EL (cell line): ENCODE results near the gene C1GALT1.
"Not testable (repeated sequence)": the region's sequence is repeated elsewhere in the genome, so short reads cannot be mapped to it uniquely, and the experiment has no call there.

ENCODE experiments used
- DNase-seq: peaks from one replicate; pipeline ENCODE4 v3.0.0-alpha.2; 2016

C1GALT1 gene

DNA sequence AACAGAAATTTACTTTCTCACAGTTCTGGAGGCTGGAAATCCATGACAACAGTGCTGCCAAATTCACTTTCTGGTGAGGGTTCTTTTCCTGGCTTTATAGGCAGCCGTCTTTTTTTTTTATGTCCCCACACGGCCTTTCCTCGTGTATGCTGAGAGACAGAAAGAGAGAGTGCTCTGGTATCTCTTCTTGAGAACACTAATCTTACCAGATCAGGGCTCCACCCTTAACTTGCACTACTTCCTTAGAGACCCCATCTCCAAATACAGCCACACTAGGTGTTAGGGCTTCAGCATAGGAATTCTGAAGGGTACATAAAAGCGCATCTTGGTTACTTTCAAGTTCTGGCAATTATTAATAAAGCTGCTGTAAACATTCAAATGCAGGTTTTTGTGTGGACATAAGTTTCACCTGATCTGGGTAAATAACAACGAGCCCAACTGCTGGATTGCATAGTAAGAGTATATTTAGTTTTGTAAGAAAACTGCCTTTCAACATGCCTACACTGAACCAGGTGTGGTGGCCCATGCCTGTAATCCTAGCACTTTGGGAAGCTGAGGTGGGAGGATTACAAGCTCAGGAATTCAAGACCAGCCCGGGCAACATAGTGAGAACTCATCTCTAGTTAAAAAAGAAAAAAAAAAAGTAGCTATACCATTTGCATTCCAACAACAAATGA is 8.2 kb upstream of the C1GALT1 start:
- no peak for DNase-seq

DNA sequence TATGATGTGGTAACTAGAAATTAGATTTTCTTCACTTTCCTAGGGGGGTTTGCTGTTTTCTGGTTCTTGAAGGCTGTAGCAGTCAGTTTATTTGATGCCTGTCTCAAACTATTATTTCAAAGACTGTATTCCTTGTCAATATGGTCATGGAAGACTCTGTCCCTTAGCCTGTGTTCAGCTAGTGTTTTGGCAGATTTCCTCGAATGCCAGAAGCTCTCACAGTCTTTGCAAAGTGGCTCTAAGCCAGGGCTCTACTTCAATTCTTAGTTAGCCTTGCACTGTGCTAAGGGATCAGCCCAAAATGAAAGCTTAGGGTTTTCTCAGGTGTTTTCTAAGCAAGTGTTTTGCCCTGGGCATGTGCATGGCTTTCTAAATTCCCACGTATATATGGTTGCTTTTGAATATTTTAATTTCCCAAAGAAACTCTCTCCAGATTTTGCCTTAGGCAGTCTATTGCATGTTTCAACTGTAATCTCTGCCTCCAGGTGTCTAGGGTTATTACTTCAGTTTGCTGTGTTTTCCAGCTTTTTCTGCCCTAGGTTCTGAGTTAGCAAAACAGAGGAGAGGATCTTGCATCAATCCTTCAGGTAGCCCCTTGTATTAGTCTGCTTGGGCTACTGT is 7.2 kb upstream of the C1GALT1 start:
- DNase-seq: no peak

DNA sequence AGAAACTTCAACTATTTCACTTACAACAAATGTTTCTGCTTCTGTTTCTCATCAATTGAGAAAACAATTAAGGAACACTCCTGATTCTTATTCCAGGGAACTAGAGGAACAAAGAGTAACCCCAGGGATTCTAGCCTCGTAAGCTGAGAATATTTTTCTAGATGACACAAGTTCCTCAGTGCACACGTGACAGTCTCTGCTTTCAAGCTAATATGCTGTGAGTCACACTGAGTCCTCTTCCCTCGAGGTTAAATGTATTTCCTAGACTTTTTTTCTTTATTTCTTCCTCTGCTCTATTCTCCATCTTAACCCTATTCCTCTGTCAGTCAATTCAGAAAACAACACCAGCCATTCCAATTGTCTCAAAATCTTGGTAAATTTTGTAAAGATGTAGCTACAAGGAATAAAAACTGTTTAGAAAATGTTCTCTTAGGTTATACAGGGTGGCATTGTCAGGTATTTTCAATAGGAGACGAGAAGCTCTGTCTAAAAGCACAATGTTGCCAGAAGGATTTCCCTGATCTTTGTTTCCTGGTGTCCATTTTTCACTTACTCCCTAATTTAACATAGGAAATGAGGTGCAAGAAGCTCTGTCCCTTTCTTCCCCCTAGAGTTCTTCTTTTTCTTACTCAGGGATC is 5.8 kb upstream of the C1GALT1 start:
- peak; percentile 87 for DNase-seq

DNA sequence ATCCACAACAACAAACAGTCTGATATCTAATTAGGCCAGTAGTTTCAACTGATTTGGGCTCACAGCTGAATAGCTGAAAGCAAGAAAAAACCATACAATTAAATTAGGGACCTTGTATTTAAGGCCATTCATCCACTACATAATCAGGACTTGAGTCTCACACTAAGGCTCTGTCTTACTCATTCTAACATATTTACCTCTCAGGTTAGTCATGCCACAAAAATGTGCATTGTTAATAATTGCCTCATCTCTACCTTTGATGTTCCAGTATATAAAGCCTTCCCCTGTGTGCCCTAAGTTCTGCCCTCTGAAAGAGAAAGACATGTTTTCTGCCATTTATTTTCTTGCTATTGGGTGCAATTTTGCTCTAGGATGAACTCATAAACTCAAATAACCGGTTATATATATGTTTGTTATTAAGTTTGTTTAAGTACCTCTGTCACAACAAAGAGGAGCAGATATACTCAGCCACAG is 5.3 kb upstream of the C1GALT1 start:
- DNase-seq: peak; percentile 91

DNA sequence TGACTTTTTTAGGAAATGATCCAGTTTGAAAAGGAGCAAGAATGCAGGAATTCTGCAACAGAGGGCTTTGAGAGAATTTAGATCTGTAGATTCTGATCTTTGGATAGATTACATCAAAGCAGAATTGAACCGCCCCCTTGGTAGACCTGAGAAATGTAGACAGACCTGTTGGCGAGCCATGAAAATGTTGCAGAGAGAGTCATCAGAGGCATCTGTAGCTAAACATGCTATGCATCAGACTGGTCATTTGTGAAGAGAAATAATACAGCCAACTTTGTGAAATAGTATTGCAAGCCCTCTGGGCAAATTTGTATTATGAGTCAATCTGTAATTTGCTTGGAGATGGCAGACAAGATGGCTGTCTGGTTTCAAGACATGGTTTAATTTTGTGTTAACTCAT is 4.3 kb upstream of the C1GALT1 start:
- DNase-seq: peak; percentile 50

DNA sequence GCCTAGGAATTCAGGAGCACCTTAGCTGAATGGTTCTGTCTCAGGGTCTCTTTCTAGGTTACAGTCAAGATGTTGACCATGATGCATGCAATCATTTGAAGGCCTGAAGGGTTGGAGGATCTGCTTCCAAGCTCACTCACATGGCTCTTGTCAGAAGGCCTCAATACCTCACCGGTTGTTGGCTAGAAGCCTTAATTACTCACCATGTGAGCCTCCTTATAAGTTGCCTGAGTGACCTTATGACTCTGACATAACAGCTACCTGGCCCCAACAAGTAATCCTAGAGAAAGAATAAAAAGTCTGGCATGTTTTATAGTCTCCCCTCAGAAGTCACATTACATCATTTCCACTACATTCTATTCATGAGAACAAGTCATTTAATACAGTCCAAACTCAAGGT is 3.4 kb upstream of the C1GALT1 start:
- no peak for DNase-seq

DNA sequence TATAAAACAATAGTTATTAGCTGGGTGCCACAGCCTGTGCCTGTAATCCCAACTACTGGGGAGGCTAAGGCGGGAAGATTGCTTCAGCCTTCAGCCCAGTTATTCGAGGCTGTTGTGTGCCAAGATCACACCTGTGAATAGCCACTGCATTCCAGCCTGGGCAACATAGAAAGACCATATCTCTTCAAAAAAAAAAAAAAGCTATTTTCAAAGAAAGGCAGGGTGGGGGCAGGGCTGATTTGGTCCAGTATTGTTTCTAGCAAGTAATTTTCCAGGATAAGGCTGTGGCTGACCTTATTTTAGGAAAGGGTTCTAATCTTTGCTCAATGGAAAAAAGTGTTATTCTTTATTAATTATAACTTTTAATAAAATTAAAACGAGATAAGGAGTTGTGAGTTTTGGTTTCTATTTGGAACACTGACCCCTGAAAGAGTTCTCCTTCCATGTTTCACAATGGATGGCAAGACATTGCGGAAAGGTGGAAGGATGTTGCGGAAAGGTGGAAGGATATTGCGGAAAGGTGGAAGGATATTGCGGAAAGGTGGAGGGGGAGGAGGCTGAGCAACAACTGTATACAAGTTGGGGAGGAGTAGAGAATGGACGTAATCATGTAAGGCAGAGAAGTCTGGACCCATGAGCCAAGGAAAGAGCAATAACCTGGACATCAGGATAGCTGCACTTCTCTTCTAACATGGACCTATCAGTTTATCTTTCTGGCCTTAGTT is 1.5 kb upstream of the C1GALT1 start:
- DNase-seq: no peak

DNA sequence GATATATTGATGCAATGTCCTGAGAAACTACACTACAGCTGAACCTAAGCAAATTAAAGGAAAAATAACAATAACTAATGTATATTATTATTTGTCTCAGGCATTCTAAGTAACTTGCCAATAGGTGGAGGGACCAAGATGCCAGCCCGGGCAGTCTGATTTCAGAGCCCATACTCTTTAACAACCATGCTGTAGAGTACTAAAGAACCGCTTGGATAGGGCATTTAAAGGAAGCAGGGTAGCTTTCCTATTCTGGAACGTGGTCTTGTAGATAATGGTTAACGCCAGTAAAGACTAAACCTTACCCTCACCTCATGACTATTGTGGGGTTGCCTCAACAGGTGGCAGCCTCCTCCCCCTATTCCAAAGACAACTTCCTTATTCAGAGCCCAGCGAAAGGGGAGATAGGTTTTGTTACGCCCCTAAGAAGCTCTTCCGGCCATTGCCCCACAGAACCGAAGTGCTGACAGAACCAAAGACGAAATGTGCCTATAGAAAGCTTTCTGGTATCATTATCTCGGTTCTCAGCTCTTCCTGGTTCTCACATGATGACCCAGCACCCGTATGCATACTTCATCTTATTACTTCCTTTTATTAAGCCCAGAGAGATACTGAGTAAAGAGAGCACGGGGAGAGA is 707 bp upstream of the C1GALT1 start:
- DNase-seq: peak; percentile 50

DNA sequence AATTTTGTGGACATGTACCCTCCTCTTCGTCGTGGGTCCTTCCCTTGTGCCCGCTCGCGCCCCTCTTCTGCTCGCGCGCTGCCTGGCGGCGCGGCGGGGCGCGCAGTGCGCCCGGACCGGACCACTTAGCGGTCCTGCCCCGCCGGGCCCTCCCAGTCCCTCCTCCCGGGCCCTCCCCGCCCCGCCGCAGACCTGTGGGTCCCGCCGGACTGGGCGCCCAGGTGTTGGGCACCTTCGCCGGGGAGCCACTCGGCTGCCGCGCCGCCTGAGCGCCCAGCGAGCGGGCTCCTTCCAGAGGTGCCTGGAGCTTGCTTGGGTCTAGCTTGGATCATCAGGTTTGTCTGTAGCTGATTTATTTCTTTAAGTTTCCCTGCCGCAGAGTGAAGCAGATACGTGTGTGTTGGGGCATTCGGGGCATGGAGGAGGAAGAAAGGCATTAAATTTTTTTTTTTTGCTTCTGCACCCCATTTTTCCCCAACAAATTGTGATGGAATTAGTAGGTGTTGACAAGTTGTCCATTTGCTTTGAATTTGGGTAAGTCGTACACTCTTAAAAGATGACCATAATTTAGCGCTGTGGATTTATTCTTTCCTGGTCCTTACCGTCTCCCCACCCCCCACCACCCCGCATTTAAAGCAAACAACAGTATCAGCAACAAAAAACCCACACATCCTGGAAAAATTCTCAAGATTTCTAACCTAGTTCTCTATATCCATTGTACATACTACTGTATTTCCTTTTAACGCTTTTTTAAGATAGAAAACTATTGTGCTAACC is 905 bp downstream of the C1GALT1 start:
- DNase-seq: peak; percentile 52

DNA sequence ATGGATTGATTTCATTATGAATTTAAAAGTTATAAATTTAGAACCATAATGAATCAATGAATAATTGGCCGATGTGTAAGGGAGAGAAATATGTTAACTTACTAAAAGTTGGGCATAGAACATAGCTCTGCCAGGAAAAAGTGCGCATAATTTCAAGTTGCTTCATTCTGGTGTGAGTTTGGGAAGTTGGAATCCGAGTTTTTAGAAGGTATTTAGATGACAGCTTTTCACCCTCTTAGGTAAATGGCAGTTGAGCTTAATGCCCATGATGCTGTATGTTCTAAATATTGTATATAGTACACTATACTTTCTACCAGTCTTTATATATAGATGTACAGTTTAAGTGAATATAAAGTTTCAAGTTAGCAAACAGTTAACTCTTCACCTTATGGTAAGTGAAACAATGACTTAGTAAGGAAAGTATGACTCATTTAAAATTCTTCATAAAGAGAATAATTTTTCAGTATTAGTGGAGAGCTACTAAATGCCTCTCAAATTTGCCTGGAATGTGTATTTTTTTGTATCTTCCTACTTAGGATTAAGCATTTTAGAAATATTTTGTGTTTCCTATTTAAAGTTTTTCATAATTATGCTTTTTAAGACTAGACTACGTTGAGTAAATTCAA is 1.6 kb downstream of the C1GALT1 start:
- DNase-seq: no peak

DNA sequence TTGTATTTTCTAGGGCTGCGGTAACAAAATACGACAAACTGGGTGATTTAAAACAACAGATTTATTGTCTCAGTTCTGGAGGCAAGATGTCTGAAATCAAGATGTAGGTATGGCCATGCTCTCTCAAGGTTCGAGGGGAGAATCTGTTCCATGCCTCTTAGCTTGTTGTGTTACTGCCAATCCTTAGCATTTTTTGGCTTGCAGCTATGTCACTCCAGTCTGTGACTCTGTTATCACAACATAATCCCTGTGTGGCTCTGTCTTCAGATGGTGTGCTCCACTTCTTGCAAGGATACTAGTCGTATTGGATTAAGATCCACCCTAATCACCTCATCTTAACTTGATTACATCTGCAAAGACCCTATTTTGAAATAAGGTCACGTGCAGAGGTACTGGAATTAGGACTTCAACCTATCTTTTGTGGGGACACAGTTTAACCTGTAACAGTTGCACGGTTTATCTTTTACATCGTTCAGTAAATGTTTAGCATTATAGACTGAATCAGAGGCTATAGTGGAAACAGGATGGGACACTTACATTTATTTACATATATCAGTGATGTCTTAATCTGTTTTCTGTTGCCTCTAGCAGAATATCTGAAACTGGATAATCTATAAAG is 3.1 kb downstream of the C1GALT1 start:
- DNase-seq: no peak

DNA sequence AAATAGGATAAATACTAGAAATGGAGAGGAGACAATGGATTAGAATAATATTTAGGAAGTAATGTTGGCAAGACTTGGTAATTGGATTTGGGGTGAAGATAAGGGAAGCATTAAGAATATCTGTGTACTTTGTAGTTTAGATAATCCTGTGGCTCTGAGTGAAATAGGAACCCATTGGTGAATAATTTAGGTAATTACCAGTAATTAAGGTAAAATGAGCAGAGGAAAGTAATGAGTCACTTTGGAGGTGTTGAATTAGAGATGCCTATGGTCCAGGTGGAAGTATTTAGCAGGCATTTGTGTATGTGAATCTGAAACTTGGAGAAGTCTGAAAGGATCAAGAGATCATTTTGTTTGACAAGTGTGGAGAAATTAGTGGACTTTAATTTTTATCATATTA is 5.7 kb downstream of the C1GALT1 start:
- no peak for DNase-seq

DNA sequence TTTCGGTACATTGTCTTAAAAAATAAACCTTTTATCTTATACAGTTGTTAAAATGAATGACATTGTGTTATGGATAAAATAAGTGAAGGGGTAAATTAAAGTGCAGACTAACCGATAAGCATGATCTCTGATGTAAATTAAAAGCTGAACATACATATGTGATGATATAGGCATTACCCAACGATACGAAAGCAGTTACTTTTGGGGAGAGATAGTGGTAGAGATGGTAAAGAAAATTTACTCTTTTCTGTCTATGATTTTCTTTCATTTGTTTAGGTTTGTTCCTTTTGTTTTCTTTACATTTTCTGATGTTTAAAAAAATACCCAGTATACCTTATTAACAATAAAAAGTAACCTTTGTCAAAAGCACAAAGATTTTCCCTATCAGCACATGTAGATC is 6.4 kb downstream of the C1GALT1 start:
- DNase-seq: no peak

DNA sequence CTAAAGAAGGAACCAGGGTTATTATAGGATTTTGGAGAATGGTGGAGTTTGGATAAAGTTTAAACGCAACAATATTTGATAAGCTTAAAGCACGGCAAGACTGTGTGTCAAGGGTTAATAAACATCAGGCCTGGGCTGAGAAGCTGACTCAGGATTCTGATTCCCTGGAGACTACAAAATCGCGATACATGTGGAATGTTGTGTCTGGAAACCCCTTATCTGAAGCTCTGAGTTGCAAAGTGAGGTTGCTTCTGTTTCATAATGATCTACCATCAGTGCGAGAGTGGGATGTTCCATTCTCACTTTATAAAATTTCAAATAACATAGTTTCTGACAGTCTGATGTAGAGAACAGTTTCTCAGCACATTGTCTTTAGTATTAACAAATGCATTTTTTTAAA is 7.8 kb downstream of the C1GALT1 start:
- peak; percentile 38 for DNase-seq

DNA sequence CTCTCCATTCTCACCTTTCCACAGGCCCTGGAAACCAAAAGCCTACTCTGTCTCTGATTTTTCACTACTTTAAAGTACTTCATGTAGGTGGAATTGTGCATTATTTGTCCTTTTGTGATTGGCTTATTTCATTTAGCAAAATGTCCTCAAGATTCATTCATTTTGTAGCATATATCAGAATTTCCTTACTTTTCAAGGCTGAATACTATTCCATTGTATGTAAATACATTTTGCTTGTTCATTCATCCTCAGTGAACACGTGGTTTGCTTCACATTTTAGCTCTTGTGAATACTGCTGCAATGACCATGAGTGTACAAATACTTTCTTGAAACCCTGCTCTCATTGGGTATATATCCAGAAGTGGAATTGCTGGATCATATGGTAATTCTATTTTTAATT is 8.8 kb downstream of the C1GALT1 start:
- no peak for DNase-seq

DNA sequence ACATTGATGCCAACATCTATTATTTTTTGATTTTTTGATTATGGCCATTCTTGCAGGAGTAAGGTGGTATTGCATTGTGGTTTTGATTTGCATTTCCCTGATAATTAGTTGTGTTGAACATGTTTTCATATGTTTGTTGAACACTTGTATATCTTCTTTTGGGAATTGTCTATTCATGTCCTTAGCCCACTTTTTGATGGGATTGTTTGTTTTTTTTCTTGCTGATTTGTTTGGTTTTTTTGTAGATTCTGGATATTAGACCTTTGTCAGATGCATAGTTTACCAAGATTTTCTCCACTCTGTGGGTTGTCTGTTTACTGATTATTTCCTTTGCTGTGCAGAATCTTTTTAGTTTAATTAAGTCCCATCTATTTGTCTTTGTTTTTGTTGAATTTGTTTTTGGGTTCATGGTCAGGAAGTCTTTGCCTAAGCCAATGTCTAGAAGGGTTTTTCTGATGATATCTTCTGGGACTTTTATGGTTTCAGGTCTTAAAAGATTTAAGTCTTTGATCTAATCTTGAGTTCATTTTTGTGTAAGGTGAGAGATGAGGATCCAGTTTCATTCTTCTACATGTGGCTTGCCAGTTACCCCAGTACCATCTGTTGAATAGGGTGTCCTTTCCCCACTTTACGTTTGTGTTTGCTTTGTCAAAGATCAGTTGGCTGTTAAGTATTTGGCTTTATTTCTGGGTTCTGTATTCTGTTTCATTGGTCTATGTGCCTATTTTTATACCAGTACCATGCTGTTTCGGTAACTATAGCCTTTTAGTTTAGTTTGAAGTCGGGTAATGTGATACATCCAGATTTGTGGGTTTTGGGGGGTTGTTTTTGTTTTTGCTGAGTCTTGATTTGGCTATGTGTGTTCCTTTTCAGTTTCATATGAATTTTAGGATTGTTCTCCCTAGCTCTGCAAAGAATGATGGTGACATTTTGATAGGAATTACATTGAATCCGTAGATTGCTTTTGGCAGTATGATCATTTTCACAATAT is 10.7 kb downstream of the C1GALT1 start:
- not testable (repeated sequence) for DNase-seq

DNA sequence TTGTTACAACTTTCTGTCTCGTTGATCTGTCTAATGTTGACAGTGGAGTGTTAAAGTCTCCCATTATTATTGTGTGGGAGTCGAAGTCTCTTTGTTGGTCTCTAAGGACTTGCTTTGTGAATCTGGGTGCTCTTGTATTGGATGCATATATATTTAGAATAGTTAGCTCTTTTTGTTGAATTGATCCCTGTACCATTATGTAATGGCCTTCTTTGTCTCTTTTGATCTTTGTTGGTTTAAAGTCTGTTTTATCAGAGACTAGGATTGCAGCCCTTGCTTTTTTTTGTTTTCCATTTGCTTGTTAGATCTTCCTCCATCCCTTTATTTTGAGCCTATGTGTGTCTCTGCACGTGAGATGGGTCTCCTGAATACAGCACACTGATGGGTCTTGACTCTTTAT is 17.2 kb downstream of the C1GALT1 start:
- not testable (repeated sequence) for DNase-seq

DNA sequence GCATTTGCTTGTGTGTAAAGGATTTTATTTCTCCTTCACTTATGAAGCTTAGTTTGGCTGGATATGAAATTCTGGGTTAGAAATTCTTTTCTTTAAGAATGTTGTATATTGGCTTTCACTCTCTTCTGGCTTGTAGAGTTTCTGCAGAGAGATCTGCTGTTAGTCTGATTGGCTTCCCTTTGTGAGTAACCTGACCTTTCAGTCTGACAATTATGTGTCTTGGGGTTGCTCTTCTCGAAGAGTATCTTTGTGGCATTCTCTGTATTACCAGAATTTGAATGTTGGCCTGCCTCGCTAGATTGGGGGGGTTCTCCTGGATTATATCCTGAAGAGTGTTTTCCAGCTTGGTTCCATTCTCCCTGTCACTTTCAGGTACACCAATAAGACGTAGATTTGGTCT is 17.9 kb downstream of the C1GALT1 start:
- DNase-seq: not testable (repeated sequence)

DNA sequence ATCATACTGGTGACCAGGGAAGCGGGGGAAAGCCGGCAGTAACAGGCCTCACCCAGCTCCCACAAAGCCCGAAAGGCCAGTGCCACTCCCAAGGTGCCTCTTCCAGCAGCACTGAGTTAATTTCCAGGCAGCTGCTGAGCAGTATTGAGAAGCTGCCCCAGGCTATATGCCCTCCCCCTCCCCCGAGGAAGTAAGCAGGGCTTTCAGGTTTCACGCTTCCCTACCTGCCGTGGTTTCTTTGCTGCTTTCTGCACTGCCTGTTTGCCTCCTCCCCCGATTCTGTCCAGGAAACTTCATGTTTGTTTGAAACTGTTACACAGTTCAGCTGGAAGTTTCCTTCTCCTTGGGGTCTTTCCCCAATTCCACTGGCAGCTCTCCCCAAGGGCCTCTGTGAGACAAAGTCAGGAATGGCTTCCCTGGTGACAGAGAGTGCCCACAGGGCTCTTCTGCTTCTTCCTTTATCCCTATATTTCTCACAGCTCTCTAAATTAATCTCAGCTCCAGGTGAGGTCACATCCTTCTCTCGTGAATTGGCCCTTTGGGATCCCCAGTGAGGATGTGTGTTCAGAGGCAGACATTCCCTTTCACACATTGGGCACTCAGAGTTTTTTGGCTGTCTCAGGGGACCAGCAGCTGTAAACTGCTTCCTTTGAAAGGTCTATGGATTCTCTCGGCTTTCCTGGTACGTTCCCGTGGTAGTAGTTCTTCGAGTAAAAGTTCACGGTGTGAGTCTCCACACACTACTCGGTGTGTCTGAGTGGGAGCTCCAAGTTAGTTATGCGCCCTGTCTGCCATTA is 19.4 kb downstream of the C1GALT1 start:
- no peak for DNase-seq
